Coronary artery (tissue), 2 donors: ENCODE data around the gene LRRC61.

Source experiments
- DNase-seq: peaks from one replicate; pipeline ENCODE4 v3.0.0-alpha.2; 2017; ENCODE audit warnings: low spot score
- H3K27ac ChIP-seq, 2 donors: fragments of 200-600 bp; sonication (generic); one replicate each; pipeline ENCODE4 v1.5.1; 2016 to 2019
- H3K4me3 ChIP-seq: fragments of 200-600 bp; sonication (generic); 2 replicates; pipeline ENCODE4 v1.5.1; 2016; ENCODE audit warnings: mild to moderate bottlenecking, moderate library complexity
- CTCF ChIP-seq: fragments of 200-600 bp; sonication (generic); IDR thresholded peaks from one replicate; pipeline ENCODE4 v1.5.1; 2019; ENCODE audit warnings: antibody characterized with exemption

The LRRC61 gene

GRCh38 chr7:150335774-150336112, 12.6 kb downstream of the LRRC61 start:
- Histone ChIP-seq H3K27ac (peak overlapping the region in 1 of 2 donors; percentile 33), H3K4me3 (no peak overlapping the region)
- DNase-seq: no peak
- no peak for TF ChIP-seq CTCF

GRCh38 chr7:150336746-150337145, 13.6 kb downstream of the LRRC61 start:
- no peak for DNase-seq
- TF ChIP-seq CTCF: no peak
- no peak overlapping the region for H3K4me3 ChIP-seq
- no peak overlapping the region for H3K27ac ChIP-seq

- TF ChIP-seq CTCF: no peak
- no peak for DNase-seq
- Histone ChIP-seq H3K4me3 (no peak overlapping the region), H3K27ac (no peak overlapping the region)
Measured at GRCh38 chr7:150337179-150337578, 14.0 kb downstream of the LRRC61 start.

GRCh38 chr7:150337659-150338081, 14.5 kb downstream of the LRRC61 start:
- no peak for DNase-seq
- no peak for TF ChIP-seq CTCF
- H3K27ac ChIP-seq: no peak overlapping the region
- H3K4me3 ChIP-seq: no peak overlapping the region

GRCh38 chr7:150338166-150338829, 15.1 kb downstream of the LRRC61 start:
- no peak for TF ChIP-seq CTCF
- Histone ChIP-seq H3K4me3 (no peak overlapping the region), H3K27ac (no peak overlapping the region)
- DNase-seq: no peak

- Histone ChIP-seq H3K4me3 (peak overlapping the region; percentile 86), H3K27ac (peak overlapping the region in 1 of 2 donors; percentile 87)
- no peak for DNase-seq
- TF ChIP-seq CTCF: no peak
Measured at GRCh38 chr7:150339409-150339809, 16.3 kb downstream of the LRRC61 start.

- no peak for DNase-seq
- Histone ChIP-seq H3K27ac (peak overlapping the region; percentile 38 to 87), H3K4me3 (peak overlapping the region; percentile 86)
- no peak for TF ChIP-seq CTCF
Measured at GRCh38 chr7:150340024-150340749, 17.0 kb downstream of the LRRC61 start.
